HFFc6 (cell line): ENCODE measurements around the gene EML1. TPM values are rescaled to one million over a fixed set of nuclear protein-coding genes. Genes with fewer than 3 reads are reported as not detected.

ENCODE experiments used
- DNase-seq: peaks from one replicate; pipeline ENCODE4 v3.0.0-alpha.2; 2018
- H3K27ac Mint-ChIP-seq: 2 replicates; pipeline ENCODE4 v1.8.0; 2020; ENCODE audit warnings: mild to moderate bottlenecking, mixed read lengths
- H3K27me3 Mint-ChIP-seq: 2 replicates; pipeline ENCODE4 v1.8.0; 2021; ENCODE audit warnings: mild to moderate bottlenecking, moderate library complexity, mixed read lengths; ENCODE audit not compliant: insufficient read depth
- H3K36me3 Mint-ChIP-seq: 2 replicates; pipeline ENCODE4 v1.8.0; 2021; ENCODE audit warnings: low read depth, mixed read lengths
- H3K4me1 Mint-ChIP-seq: 2 replicates; pipeline ENCODE4 v1.8.0; 2020; ENCODE audit warnings: low read depth, mixed read lengths
- H3K4me3 Mint-ChIP-seq: 2 replicates; pipeline ENCODE4 v1.8.0; 2020; ENCODE audit warnings: mild to moderate bottlenecking, moderate library complexity, mixed read lengths
- H3K9me3 Mint-ChIP-seq: 2 replicates; pipeline ENCODE4 v1.8.0; 2020; ENCODE audit warnings: mild to moderate bottlenecking, mixed read lengths
- CTCF ChIP-seq: fragments of 200-600 bp; sonication (generic); IDR thresholded peaks from 2 replicates; pipeline ENCODE4 v1.5.0; 2021; ENCODE audit warnings: antibody characterized with exemption, mild to moderate bottlenecking
- total RNA-seq, 6 experiments: library from RNA; stranded (reverse); fragmentation: NEBNext Ultra II Directional; extraction: Animal tissue kit (Norgen Biotek cat#: 25700); gene quantifications; 2 replicates in 1 of 6; 3 replicates in 5 of 6; pipeline ENCODE4 v1.2.3, GENCODE V29; 2021

EML1 gene
- total RNA-seq, 6 experiments from 2014 or later = 13.2 to 27.6 (median 22.2) TPM

GRCh38 chr14:99815696-99816095 lies 22.5 kb downstream of the EML1 start:
- no peak overlapping the region for H3K4me3 Mint-ChIP-seq
- H3K36me3 Mint-ChIP-seq = no peaks in the 10 kb centered on the region; the same call in 1 of the 2 replicates
- no peak overlapping the region for H3K27ac Mint-ChIP-seq
- no peaks in the 10 kb centered on the region for H3K9me3 Mint-ChIP-seq
- no peak for TF ChIP-seq CTCF
- H3K4me1 Mint-ChIP-seq = no peaks in the 10 kb centered on the region
- DNase-seq = no peak
- peaks cover 35% of the 10 kb centered on the region for H3K27me3 Mint-ChIP-seq

GRCh38 chr14:99816217-99816616 lies 23.0 kb downstream of the EML1 start:
- DNase-seq = no peak
- no peak for TF ChIP-seq CTCF
- peaks cover 35% of the 10 kb centered on the region for H3K27me3 Mint-ChIP-seq
- no peak overlapping the region for H3K27ac Mint-ChIP-seq
- no peak overlapping the region for H3K4me3 Mint-ChIP-seq
- no peaks in the 10 kb centered on the region; the same call in 1 of the 2 replicates for H3K36me3 Mint-ChIP-seq
- H3K4me1 Mint-ChIP-seq = no peaks in the 10 kb centered on the region; the same call in 1 of the 2 replicates
- H3K9me3 Mint-ChIP-seq = no peaks in the 10 kb centered on the region

GRCh38 chr14:99816642-99817041 lies 23.4 kb downstream of the EML1 start:
- H3K9me3 Mint-ChIP-seq = no peaks in the 10 kb centered on the region
- H3K27ac Mint-ChIP-seq = no peak overlapping the region
- no peak for DNase-seq
- H3K36me3 Mint-ChIP-seq = no peaks in the 10 kb centered on the region; the same call in 1 of the 2 replicates
- H3K4me3 Mint-ChIP-seq = no peak overlapping the region
- no peak for TF ChIP-seq CTCF
- peaks cover 4% of the 10 kb centered on the region for H3K4me1 Mint-ChIP-seq
- peaks cover 35% of the 10 kb centered on the region for H3K27me3 Mint-ChIP-seq

GRCh38 chr14:99817331-99817730 lies 24.1 kb downstream of the EML1 start:
- Mint-ChIP-seq H3K9me3 (no peaks in the 10 kb centered on the region), H3K4me3 (no peak overlapping the region), H3K4me1 (peaks cover 11% of the 10 kb centered on the region), H3K27ac (no peak overlapping the region), H3K36me3 (no peaks in the 10 kb centered on the region; the same call in 1 of the 2 replicates), H3K27me3 (peaks cover 29% of the 10 kb centered on the region)
- no peak for DNase-seq
- no peak for TF ChIP-seq CTCF

GRCh38 chr14:99818503-99819036 lies 25.4 kb downstream of the EML1 start:
- Mint-ChIP-seq H3K36me3 (no peaks in the 10 kb centered on the region; the same call in 1 of the 2 replicates), H3K9me3 (no peaks in the 10 kb centered on the region), H3K27ac (no peak overlapping the region), H3K4me3 (no peak overlapping the region), H3K27me3 (peaks cover 22% of the 10 kb centered on the region), H3K4me1 (peaks cover 11% of the 10 kb centered on the region)
- DNase-seq = no peak
- TF ChIP-seq CTCF = no peak
